ENCODE measurements around the gene STK39.

Gene STK39

DNA sequence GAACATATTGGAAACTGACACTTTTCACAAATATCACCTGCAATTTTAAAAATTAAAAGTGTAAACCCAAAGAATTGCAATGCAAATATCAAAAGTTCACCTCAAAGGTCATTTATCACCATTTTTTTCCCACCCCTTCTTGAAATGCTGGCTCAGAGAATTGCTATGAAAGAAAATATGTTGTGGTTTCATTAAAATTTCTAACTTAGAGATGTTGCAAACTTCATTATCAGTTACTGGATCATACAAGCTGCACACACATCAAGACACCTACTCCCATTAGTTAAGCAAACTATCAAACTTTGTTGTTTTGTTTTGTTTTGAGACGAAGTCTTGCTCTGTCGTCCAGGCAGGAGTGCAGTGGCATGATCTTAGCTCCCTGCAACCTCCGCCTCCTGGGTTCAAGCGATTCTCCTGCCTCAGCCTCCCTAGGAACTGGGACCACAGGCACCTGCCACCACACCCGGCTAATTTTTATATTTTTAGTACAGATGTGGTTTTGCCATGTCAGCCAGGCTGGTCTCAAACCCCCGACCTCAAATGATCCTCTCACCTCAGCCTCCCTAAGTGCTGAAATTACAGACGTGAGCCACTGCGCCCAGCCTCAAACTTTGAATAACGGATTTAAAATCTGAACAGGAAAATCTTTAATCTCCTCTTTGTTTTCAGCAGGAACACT is 37.0 kb downstream of the STK39 start:
- no peak for DNase-seq (ENCODE audit: low read depth in 2 of 2)

DNA sequence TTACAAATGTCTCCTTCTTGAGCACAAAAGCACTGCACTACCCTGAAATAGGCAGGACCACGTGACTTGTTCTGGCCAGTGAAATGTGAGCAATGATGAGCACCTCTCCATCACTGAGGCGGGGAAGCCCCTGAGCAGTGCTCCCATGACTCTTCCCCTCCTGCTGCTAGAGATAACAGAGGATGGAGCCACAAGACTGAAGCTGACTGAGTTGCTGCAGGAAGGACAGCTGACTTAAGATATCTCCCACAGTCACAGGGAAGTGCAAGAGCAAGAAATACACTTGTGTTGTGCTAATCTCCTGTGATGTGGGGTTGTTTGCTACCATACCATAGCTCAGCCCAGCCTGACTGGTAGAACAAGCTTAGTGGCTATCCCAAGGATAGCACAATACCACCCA is 38.7 kb downstream of the STK39 start:
- DNase-seq (ENCODE audit: low read depth in 2 of 2): no peak

DNA sequence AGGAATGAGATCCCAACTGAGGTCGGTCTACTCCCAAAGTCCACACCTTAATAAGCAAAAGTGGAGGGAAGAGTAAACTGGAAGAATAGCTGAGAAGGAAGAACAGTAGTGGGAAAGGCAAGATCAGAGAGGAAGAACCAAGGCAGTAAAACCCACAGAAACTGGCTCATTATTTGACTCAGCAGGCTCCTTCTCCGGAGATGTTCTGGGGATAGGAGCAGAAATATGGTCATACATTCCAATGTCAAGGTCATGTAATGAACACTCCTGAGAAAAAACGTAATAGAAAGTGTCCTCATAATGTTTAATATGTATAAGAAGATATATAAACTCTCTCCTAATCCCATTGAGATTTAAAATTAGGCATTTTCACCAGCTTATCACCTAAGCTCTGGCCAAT is 39.5 kb downstream of the STK39 start:
- no peak for DNase-seq (ENCODE audit: low read depth in 2 of 2)

DNA sequence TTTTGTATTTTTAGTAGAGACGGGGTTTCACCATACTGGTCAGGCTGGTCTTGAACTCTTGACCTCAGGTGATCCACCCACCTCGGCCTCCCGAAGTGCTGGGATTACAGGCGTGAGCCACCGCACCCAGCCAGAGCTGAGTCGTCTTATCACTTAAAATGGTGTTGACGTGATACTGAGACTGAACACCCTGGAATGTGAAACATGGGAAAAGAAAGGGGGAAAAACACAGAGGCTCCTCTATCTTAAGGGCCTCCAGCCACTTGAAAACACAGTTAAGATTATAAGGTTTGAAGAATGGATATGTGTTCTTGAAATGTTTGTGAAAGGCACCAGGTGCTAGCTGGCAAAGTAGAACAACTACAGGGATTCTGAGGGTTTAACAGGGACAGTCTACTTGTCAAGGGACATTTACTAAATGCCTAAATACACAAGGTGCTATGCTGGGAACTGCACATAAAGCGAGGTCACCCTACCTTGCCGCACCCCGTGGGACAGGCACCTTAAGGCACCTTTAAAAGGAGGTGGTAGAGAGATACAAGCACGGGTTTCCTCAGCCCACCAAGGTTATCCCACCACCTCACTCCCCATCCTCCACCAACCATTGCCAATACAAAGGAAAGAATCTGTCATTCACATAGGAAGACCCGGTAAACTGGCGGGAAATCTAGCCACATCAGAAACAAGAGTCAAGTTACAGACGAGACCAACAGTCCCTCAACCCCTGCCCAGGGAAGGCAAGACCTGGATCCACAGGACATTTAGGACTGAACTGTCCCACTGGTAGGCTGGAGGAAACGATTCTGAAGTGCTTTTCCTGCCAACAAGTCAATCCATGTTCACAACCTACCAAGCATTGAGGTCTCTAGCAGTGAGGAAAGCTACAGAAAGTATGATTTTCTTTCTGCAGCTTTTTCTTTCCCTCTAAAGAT is 43.4 kb downstream of the STK39 start:
- no peak for DNase-seq (ENCODE audit: low read depth in 2 of 2)

DNA sequence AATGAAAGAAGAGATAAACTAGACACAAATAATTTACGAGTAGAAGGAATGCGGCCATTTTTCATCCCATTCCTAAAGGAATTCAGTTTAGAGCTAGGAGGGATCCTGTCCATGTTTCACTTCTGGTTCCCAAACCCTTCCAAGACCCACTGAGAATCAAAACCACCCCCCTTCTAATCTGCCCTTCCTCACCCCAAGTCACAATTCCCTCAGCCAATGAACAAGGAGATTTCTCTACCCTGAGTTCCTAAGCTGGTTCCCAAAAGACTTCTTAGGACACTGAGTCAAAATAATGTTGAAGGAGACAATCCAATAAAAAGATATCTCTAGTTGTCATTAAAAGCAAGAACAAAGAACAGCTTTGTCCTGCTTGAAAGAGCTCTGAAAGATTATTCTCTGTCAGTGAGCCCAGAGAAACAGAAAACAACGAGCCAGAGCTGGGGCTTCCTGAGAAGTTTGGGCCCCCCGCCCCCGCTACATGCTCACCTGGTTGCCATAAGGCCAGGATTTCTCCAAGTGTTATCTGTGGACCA is 45.7 kb downstream of the STK39 start:
- DNase-seq (ENCODE audit: low read depth in 2 of 2): no peak

GRCh38 chr2:168200930-168201583 is 46.3 kb downstream of the STK39 start:
- no peak for DNase-seq (ENCODE audit: low read depth in 2 of 2)

GRCh38 chr2:168198476-168199207 is 48.8 kb downstream of the STK39 start:
- DNase-seq (ENCODE audit: low read depth in 2 of 2): no peak

- DNase-seq (ENCODE audit: low read depth in 2 of 2): no peak
Measured at GRCh38 chr2:168196764-168197180, 50.6 kb downstream of the STK39 start.

- peak; percentile 26 to 41 for DNase-seq (ENCODE audit: low read depth in 2 of 2)
Measured at GRCh38 chr2:168194784-168195522, 52.4 kb downstream of the STK39 start.

GRCh38 chr2:168192839-168193616 is 54.4 kb downstream of the STK39 start:
- DNase-seq (ENCODE audit: low read depth in 2 of 2): no peak

GRCh38 chr2:168191955-168192785 is 55.2 kb downstream of the STK39 start:
- DNase-seq (ENCODE audit: low read depth in 2 of 2): no peak

- DNase-seq (ENCODE audit: low read depth in 2 of 2): no peak
Measured at GRCh38 chr2:168190590-168191336, 56.6 kb downstream of the STK39 start.

DNA sequence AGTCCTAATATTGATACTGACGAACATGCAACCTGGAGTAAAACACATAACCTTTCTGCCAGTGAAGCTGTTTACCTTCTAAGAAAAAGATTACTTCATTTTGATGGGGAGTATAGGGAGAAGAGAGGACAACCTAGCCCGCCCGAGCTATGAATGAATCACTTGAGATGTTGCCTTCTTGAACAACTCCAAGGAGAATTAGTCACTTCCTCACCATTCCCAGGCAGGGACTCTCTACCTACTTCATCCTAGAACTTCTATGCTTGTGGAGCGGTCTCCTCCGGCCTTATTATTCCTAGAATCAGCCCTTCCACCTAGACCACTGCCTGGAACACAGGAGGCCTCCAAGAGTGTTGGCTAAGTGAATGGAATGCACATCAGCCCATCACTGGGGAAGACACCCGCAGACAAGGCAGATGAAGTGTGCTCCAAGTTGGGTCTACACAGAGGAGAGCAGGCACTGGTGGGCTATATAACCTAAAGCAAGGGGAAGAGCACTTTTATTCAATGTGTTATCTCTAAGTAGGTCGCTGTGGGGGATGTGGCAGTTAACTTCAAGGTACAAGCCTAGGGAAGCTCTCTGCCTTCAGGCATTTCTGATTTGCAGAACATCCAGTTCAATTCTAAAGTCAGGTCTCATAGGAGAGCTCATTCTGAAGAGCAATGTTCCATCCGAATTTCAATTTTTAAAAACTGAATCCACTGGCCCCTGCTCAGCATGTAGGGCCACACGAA is 57.4 kb downstream of the STK39 start:
- DNase-seq (ENCODE audit: low read depth in 2 of 2): no peak

DNA sequence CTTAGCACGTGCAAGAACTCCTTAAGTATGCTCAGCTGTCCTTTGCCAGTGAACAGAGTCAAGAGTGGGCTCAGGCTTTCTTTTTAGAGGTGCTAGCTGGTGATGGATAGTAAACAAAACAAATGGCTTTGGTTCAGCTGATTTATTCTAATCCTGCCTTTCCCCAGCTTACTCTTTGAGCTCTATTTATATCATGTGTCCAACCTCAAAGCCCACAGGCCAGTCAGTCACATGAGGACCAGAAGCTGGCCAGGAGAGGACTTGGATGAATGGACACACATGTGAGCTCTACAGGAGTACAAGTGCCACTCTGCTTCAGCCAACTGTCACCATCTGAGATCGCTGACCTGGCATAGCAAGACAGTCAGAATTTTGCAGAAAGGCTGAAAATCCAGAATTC is 59.4 kb downstream of the STK39 start:
- DNase-seq (ENCODE audit: low read depth in 2 of 2): no peak

GRCh38 chr2:168186452-168186851 is 60.9 kb downstream of the STK39 start:
- DNase-seq (ENCODE audit: low read depth in 2 of 2): no peak

GRCh38 chr2:168185583-168186274 is 61.7 kb downstream of the STK39 start:
- no peak for DNase-seq (ENCODE audit: low read depth in 2 of 2)

All from stimulated activated CD8-positive, alpha-beta memory T cell treated with anti-CD3 and anti-CD28 coated beads, Interleukin-15, amount 100 ng/mL, for 48 hours (primary cell).